HCT116 (cell line): ENCODE data around the gene RIMS4.

Source experiments
- EZH2 ChIP-seq: fragments of 200-600 bp; sonication (generic); IDR thresholded peaks from 2 replicates; pipeline ENCODE4 v1.6.1; 2017; ENCODE audit warnings: antibody characterized with exemption, mixed run types
- JUND ChIP-seq: IDR thresholded peaks from 2 replicates; pipeline ENCODE4 v1.6.1; 2012

GRCh38 chr20:44811150-44811685, 872 bp upstream of the RIMS4 start:
- TF ChIP-seq JUND (no peak), EZH2 (no peak)
